DMS79 (cell line): ENCODE results near the gene C1orf21.

Experiments
- DNase-seq: peaks from one replicate; lab custom pipeline; 2025; lab: John Stamatoyannopoulos, UW

C1orf21 gene

DNA sequence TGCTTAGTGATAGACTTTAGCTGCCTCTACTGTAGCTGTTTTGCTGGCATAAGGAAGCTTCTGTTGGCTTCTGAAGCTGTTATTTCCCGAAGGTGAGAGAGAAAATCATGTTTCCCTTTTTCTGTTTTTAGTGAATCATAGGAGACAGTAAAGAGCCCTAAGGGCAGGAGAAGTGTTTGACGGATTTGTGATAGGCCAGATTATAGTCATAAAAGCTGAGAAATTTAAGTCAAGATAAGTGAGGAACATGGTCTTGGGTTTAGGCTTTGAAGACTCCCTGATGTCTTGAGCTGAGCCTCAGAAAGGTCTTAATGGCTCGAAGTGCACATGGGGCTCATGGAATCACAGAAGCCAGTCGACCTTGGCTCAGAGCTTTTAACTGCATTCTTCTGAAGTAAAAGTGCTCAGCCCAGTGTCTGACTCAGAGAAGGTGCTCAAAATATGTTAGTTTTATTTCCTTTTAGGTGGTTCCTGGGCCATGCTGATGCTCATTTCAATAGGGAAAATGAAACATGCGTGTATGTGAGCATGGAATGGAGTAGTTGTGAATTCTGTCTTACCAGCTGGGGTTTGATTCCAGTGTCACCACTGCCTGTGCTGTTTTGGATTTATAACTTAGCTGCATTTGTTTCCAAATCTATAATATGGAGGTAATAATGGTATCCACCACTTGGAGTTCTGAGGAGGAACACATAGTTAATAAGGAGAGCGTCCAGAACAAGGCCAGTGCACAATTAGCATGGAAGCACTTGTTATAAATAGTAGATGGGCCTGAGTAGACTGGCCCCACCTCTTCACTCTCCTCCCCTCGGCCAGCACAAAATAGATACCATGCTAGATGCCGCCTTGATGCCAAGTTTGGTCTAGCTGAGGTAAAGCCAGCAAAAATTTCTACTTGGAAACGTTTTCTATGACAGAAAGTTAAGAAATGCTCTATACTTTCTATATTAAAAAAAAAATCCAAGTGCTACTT lies 99.2 kb downstream of the C1orf21 start:
- no peak for DNase-seq

DNA sequence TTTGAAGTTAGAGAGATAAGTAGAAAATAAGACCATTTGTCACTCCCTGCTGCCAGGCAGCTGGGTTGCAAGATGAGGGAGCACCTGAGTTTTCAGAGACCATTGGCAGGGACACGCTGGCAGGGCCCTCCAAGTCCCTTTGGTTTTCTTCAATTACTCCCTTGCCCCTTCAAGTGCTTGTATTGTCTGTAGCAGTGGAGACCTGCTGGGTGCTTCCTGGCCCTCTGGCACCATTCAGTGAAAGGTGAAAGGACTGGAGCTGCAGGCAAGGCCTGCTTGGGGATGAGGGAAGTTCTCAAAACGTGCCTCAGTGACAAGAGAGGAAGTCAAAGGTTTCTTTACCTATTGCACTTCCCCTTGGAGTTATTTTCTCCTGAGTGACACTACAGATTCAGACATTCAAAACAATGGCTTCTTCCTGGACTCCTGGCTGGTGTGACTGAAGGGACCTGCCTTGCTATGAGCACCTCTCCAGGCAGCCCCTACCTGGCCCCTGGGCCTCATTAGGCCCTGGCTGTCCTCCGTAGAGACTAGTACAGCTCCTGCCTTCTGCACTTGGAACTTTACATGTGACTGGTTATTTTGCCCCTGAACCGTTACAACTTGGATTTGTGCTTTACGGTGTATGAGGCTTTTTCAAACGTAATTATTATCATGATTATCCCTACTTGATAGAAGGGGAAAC lies 100.1 kb downstream of the C1orf21 start:
- DNase-seq = no peak

DNA sequence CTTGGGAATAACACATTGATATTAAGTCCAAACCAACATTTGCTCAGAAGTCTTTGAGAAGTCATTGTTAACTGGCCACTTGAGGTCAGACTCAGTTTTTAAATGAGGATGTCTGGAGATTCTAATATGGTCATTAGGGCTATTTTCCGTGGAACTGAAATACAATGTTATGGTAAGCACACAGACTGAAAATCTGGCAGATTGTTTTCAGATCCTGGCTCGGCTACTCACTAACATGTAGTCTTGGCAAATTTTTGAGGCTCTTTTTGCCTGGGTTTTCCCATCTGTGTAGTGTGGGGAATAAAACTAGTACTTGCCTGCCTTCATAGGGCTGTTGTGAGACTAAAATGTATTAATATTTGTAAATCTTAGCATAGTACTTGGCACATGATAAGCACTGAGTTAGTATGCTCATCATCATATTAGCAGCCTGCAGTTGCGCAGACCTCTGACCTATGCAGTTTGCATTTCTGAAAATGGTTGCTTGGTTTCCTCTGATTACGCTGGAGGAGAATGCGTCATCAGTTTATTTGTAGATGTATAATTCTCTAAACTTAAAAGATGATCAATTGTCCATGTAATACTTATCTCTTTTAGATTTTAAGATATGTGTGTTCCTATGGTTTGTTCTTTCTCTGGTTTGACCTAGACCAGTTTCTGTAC lies 100.8 kb downstream of the C1orf21 start:
- DNase-seq = no peak

DNA sequence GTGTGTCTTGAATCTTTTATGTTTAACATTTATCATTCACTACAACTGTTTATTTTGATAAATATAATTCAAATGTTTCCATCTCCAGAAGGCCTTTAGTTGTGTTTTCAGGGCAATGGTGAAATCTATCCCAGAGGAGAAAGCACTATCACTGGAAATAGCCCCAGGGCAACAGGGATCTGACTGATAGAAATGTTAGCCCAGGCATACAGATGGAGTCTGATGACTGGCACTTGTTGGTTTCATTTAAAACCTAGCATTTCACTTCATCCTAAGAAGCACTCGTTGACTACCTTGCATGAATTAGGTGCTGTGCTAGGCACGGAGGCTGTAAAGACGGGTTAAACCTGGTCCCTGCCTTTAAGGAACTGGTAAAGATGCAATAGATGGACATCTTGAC lies 103.1 kb downstream of the C1orf21 start:
- no peak for DNase-seq

DNA sequence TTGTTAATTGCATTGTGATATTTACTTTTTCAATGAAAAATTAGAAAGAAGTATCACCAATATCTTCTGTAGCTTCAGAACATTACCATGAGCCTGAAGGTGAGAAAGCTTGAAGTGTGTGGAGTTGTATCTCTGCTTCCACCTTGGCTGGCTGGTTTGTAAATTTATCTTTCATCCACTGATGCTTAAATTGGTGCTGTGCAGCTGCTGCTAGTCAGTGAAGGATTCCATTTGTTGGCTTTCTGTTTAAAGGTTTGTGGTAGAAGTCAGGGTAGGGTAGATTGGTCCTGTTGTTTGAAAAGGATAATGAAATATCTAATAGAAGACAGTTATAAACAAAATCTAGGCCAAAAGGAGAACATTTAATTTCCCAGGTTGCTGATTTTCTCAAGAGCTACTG lies 105.7 kb downstream of the C1orf21 start:
- DNase-seq = no peak

DNA sequence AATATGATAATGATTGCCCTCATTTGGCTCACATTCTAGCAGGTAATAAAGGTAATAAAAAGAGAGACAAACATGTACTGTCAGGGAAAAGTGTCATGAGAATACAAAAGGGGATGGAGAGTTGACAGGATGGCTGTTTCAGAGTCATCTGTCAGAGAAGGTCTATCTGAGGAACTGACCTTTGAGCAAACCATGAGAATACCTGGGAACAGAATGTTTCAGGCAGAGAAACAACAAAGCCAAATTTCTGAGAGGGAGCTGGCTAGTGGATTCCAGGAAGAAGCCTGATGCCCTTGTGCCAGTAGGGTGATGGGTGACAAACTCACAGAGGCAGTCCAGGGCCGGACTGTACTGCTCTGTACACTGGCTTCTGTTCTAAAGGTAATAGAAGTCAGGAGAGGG lies 107.2 kb downstream of the C1orf21 start:
- DNase-seq = no peak

DNA sequence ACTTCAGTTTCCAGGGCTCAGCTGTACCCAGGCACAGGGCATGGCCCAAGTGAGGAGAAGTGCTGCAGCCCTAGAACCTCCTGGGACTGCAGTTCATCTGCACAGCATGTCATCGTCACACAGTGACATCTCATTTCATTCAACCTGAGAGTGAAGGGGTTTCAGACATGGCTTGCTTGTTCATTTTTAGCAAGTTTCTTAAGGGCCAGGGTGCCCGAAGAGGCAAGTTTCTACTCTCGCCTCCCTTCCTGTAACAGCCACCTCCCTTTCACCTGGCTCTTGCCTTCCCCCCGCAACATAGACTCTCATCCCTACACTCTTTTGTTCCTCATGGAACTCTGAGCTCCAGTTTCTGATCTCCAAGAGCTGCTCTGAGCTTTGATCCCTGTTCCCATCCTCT lies 108.1 kb downstream of the C1orf21 start:
- no peak for DNase-seq

DNA sequence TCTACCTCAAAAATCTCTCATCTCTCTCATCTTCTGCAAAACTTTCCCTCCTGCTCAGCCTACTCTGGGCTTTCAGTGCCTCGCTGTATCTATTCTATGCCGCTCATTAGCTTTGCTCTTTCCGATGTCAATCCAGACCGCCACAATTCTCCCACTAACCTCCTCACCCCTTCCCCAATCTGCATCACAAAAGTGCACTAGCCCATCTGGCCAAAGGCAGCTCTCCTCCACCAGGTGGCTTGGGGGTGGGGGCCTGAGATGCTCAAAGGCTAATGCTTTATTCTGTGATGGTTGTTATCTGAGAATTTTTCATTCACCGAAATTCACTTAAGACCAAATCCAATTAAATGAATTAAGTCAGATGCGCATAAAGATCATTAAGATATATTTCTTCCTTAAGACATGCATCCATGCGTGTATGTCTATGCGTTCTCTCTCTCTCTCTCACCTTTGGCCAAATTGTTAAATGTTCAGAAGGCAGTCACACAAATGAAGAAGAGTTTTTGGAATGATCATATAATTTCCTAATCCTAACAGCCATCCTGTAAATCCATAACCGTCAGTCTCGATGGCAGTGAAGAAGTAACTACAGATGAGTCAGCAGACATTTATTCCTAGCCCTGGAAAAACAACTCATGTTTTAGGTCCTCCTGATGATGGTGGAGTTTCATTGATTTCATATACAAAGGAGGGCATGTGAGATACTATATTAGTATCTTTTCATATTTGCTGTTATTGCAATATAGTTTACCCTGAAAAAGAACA lies 111.3 kb downstream of the C1orf21 start:
- no peak for DNase-seq

DNA sequence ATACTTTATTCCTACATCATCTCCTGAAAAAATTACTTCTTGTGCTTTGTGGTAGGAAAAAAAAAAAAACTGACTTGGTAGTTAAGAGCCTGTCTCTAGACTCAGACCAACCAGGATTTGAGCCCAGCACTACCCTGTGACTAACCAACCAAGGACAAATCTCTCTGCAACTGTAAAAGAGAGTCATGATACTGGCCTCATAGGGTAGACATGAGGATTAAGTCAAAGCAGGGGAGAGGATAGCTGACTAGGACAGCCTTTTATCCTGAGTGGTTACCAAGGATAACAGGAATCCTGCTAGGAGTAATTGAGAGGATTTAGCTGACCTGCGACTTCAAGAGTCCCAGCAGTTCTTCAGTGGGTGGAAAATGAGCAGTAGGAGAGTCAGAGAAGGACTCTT lies 112.8 kb downstream of the C1orf21 start:
- DNase-seq = no peak

DNA sequence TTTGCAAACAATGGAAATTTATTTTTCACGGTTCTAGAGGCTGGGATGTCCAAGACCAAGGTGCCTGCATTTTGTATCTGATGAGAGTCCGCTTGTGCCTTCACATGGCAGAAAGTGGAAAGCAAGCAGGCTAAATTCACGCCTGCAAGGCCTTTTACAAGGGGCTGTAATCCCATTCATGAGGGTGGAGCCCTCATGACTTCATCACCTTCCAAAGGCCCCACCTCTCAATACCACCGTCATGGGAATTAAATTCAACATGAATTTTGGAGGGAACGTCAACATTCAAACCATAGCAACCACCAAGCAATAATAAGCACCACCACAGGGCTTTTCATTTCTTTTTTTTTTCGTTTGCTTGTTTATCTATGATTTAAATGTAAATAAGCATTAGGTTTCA lies 115.3 kb downstream of the C1orf21 start:
- no peak for DNase-seq

DNA sequence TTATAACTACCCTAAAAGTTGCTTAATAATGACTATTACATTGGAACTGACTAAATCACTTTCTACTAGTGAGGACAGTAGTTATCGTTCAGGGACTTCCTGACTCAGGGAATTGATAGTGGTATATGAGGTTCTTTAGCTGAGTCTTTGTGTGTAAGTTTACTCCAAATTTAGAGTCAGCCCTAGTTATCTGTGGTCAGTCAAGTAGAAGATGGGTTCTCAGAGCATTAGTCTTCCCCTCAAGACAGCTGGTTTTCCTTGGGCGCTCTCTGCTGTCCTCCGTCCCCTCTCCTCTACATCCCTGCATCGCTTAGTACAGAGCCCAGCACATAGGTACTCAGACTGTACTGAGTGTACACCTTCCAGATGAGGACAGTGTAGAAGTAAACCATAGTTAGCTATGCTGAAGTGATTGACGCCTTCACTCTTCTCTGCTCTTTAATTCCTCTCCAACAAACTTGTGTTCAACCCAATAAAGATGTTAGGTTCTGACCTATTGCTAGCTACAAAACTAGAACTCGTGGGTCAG lies 116.5 kb downstream of the C1orf21 start:
- DNase-seq = no peak

DNA sequence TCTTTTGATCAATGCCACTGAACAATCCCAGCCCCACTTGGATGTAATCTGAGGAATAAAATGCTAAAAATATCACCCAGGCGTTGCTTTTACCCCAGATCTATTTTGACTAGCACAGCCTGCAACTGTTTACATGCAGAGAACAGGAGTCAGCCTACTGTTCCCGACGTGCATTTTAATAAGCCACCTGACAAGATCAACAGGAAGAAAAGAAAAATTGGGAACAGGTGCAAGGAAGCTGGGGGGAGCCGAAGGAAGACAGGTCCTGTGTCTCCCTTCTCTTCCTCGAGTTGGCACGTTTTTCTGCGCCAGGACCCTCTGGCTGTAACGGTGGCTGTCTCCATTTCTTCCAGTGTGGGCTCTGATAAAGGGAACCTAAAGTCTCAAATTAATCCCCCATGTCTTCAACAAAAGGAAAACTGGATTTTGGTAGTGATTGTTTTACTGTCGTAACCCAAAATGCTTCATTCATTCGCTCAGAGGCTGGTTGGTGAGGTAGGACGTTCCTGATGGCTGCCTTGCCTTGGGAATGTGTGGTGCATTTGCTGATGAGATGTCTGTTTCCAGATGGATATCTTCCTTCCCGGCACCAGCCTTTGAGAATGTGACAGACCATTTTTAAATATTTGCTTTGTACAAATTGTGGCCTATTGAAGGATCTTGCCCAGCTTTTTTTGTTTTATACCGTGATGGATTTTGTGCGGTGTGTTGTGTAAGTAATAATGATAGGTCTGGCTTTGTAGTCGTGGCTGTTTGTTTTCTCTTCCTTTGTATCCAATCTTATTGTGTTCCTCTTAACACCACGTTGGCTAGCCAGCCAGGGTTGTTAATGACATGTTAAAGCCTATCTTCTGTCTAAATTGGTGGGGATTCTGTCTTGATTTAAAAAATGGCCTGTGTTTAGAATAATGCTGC lies 117.5 kb downstream of the C1orf21 start:
- DNase-seq = no peak

DNA sequence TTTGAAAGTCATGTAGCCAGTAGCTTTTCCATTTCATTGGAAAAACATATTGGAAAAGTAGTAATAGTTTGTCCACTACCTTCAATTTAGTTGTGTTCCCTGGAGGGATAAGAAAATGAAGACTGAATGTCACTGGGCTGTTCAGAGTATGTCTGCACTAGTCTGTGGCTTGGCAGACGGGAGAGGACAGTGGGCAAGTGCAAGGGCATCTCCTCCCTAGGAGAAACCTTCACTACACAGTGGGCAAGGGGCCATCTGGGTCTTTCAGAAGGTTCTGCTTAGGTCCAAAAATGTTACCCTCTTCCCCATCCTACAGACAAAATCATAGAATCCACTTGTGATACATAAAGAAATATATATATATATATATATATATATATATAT lies 118.1 kb downstream of the C1orf21 start:
- DNase-seq = no peak

DNA sequence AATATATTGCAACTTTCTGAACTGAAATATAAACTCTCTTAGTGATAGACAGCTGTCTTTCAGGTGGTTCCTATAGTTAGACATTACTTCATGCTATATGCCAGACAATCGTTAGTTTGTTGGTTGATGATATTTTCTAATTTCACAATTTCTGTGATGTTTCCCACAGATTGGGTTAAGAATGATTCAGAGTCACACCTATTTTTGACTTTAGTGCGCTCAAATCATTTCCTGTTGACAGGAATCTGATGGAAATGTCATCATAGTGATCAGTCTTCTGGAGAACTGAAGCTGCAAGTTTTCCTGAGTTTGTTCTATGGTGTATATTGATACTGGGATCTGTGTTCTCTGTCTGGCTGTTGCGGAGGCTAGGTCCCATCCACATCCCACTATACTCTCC lies 119.7 kb downstream of the C1orf21 start:
- DNase-seq = no peak

DNA sequence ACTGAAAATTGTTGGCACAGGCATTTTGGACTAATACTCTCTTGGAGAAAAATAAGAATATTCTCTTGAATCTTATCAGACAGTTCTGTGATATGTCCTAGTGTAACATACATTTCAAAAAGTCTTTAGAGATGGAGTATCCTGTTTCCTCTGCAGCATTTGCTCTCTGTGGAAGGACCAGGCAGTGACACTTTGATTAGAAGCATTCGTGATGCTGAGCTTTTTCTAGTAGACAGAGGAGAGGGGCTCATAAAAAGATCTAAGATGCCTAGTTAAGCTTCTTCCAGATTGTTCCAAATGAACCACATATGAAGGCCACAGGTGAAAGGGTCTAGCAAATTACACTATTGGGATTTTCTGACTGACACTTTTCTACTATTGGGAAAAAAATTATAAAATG lies 120.3 kb downstream of the C1orf21 start:
- DNase-seq = no peak

DNA sequence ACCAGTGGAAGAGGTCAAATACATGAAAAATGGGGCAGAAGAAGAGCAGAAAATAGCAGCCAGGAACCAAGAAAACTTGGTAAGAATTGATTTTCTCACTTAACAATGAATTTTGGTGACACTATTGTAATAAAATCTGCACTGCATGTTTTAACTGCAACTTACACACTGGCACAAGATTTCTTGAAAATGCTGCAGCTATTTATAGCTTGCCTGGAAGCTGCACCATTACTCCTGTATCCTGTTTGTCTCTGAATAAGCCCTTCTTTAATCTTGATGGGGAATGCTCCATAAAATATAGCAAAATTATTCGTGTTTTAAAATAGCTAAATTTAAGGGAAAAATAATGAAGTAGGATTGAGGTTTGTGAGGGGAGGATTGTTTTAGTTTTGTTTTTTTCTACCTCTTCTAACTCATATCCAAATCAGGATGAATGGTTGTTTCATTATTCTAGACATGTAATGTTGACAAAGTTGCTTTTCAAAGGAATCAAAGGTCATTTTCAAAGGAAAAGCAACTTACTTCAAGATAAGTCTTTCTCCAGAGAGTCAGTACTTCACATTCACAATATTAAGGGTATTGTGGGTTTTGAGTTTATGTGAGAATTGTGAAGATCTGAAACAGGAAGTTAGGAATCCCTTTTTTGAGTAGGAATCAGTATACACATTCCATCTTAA lies 120.9 kb downstream of the C1orf21 start:
- no peak for DNase-seq

DNA sequence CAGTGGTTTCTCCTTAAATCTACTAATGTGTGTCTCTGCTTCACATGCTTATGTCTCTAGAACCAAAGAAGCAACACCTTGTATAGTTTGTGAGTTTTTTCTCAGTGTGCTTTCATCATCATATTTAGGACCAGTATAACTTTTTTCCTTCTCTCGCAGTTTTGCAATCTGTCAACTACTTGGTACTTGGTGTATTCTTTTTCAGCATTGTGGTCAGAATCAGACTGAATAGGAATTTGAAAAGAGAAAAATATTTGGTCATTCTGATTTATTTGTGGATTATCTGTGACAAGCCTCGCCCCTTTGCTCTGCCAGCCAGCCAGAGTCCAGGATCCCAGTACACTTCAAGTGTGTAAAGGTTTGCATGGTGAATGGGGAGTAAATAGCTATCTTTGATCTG lies 122.3 kb downstream of the C1orf21 start:
- no peak for DNase-seq

DNA sequence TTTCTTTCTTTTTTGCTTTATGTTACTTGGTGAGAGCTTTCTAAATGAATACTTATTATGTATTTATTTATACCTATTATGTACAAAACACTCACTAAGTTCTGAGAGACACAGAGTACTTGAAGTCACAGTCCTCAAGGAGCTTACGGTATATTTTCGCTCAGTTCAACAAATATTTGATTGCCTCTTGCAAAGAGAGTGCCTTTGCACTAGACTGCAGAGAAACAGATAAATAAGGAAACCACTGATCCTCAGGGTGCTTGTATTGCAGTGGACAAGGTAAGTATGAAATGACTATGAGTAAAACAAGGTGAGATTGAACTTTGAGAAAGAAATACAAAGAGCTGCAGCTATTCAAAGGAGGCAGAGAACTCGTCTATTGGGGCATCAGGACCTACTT lies 123.3 kb downstream of the C1orf21 start:
- no peak for DNase-seq

DNA sequence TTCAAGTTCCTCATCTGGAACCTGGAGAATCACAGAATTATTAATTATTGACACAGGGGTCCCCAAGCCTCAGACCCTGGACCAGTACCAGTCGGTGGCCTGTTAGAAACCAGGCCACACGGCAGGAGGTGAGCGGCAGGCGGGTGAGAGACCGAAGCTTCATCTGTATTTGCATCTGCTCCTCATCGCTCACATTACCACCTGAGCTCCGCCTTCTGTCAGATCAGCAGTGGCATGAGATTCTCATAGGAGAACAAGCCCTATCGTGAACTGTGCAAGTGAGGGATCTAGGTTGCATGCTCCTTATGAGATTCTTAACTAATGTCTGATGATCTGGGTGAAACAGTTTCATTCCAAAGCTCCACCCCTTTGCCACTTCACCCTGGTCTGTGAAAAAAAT lies 125.9 kb downstream of the C1orf21 start:
- DNase-seq = no peak

DNA sequence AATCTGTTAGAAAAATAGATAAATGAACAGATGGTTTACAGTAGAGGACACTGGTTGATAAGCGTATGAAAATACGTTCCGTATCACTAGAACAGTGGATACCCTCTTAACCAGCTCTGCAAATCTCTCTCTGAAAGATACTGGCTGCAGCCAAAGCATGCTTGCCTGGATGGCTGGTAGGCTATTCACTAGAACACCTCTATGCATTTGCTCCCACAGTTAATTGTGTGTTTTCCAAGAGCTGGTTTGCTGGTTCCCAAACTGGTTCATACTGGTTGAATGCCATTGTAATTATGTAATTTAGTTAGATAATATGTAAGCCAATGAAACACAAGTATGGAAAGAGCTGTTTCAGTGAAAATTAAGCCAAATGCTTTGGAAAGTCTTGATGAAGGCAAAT lies 126.6 kb downstream of the C1orf21 start:
- DNase-seq = no peak
